ES-I3 (cell line): ENCODE measurements around the gene BARHL1.

Source experiments
- H3K36me3 ChIP-seq: 2 replicates; pipeline ENCODE4 v1.6.1; 2013; ENCODE audit warnings: mild to moderate bottlenecking, low read length, control low read depth, moderate library complexity; ENCODE audit not compliant: insufficient read depth
- H3K4me1 ChIP-seq: 2 replicates; pipeline ENCODE4 v1.6.1; 2013; ENCODE audit warnings: mild to moderate bottlenecking, control low read depth, low read length; ENCODE audit not compliant: insufficient read depth
- H3K9ac ChIP-seq: 2 replicates; pipeline ENCODE4 v1.6.1; 2013; ENCODE audit warnings: low read depth, mild to moderate bottlenecking, low read length, moderate library complexity
- H3K9me3 ChIP-seq: 2 replicates; pipeline ENCODE4 v1.6.1; 2013; ENCODE audit warnings: mild to moderate bottlenecking, low read length, moderate library complexity; ENCODE audit not compliant: control insufficient read depth, insufficient read depth

Gene BARHL1

GRCh38 chr9:132571806-132572600 lies 10.4 kb upstream of the BARHL1 start:
- H3K9me3 ChIP-seq, result no peaks in the 10 kb centered on the region
- no peak overlapping the region for H3K9ac ChIP-seq
- H3K36me3 ChIP-seq, result no peaks in the 10 kb centered on the region
- no peaks in the 10 kb centered on the region for H3K4me1 ChIP-seq

GRCh38 chr9:132572921-132573320 lies 9.5 kb upstream of the BARHL1 start:
- Histone ChIP-seq H3K4me1 (no peaks in the 10 kb centered on the region), H3K9ac (no peak overlapping the region), H3K36me3 (no peaks in the 10 kb centered on the region), H3K9me3 (no peaks in the 10 kb centered on the region)

GRCh38 chr9:132575005-132575609 lies 7.3 kb upstream of the BARHL1 start:
- Histone ChIP-seq H3K9me3 (no peaks in the 10 kb centered on the region), H3K36me3 (no peaks in the 10 kb centered on the region), H3K9ac (no peak overlapping the region), H3K4me1 (no peaks in the 10 kb centered on the region)

- H3K4me1 ChIP-seq, result no peaks in the 10 kb centered on the region
- no peaks in the 10 kb centered on the region for H3K9me3 ChIP-seq
- no peak overlapping the region for H3K9ac ChIP-seq
- no peaks in the 10 kb centered on the region for H3K36me3 ChIP-seq
Observed at GRCh38 chr9:132575811-132576210, 6.6 kb upstream of the BARHL1 start.

GRCh38 chr9:132577119-132577518 lies 5.3 kb upstream of the BARHL1 start:
- Histone ChIP-seq H3K9me3 (no peaks in the 10 kb centered on the region), H3K9ac (no peak overlapping the region), H3K4me1 (no peaks in the 10 kb centered on the region), H3K36me3 (no peaks in the 10 kb centered on the region)

GRCh38 chr9:132578367-132578932 lies 4.0 kb upstream of the BARHL1 start:
- Histone ChIP-seq H3K9ac (no peak overlapping the region), H3K4me1 (no peaks in the 10 kb centered on the region), H3K9me3 (no peaks in the 10 kb centered on the region), H3K36me3 (no peaks in the 10 kb centered on the region)

- H3K9me3 ChIP-seq, result no peaks in the 10 kb centered on the region
- no peaks in the 10 kb centered on the region; the same call in 1 of the 2 replicates for H3K4me1 ChIP-seq
- H3K9ac ChIP-seq, result no peak overlapping the region
- no peaks in the 10 kb centered on the region for H3K36me3 ChIP-seq
Observed at GRCh38 chr9:132579427-132579798, 3.0 kb upstream of the BARHL1 start.

GRCh38 chr9:132582786-132583583 lies 579 bp downstream of the BARHL1 start:
- Histone ChIP-seq H3K9me3 (no peaks in the 10 kb centered on the region), H3K4me1 (peaks cover 13% of the 10 kb centered on the region), H3K9ac (no peak overlapping the region), H3K36me3 (no peaks in the 10 kb centered on the region)

GRCh38 chr9:132583584-132584304 lies 1.3 kb downstream of the BARHL1 start:
- H3K4me1 ChIP-seq, result peaks cover 16% of the 10 kb centered on the region
- H3K36me3 ChIP-seq, result no peaks in the 10 kb centered on the region
- no peaks in the 10 kb centered on the region for H3K9me3 ChIP-seq
- H3K9ac ChIP-seq, result no peak overlapping the region

- Histone ChIP-seq H3K9me3 (no peaks in the 10 kb centered on the region), H3K9ac (no peak overlapping the region; the same call in 1 of the 2 replicates), H3K4me1 (peaks cover 16% of the 10 kb centered on the region), H3K36me3 (no peaks in the 10 kb centered on the region)
Observed at GRCh38 chr9:132584601-132585560, 2.5 kb downstream of the BARHL1 start.

GRCh38 chr9:132585954-132586829 lies 3.8 kb downstream of the BARHL1 start:
- Histone ChIP-seq H3K9me3 (no peaks in the 10 kb centered on the region), H3K9ac (no peak overlapping the region; the same call in 1 of the 2 replicates), H3K36me3 (no peaks in the 10 kb centered on the region), H3K4me1 (peaks cover 17% of the 10 kb centered on the region)

GRCh38 chr9:132586830-132587591 lies 4.6 kb downstream of the BARHL1 start:
- peaks cover 24% of the 10 kb centered on the region for H3K4me1 ChIP-seq
- no peak overlapping the region; the same call in 1 of the 2 replicates for H3K9ac ChIP-seq
- H3K9me3 ChIP-seq, result no peaks in the 10 kb centered on the region
- H3K36me3 ChIP-seq, result no peaks in the 10 kb centered on the region
